CD4-positive, CD25-positive, alpha-beta regulatory T cell (primary cell): Measurements from ENCODE around the gene TMEM214. TPM values are rescaled to one million over a fixed set of nuclear protein-coding genes. Genes with fewer than 3 reads are reported as not detected.
A peak's percentile ranks its signal among the peaks of the same experiment; 100 is the strongest.

Experiments
- ATAC-seq, 2 donors: fragments of 150-1000 bp; cut with Tn5 transposase; one replicate each; pipeline ENCODE4 v1.10.0; 2021; ENCODE audit warnings: low read depth in 2 of 2, moderate number of reproducible peaks in 2 of 2, moderate library complexity in 1 of 2
- DNase-seq, 3 donors: peaks; one replicate each; pipeline versions ENCODE4 v3.0.0 to v3.0.0-alpha.2; 2012 to 2022; ENCODE audit warnings: mixed read lengths in 1 of 3
- H3K27ac ChIP-seq: one replicate; pipeline ENCODE4 v1.7.0; 2013; ENCODE audit warnings: mild to moderate bottlenecking, low read length; ENCODE audit not compliant: insufficient read depth, poor library complexity, severe bottlenecking
- H3K27me3 ChIP-seq: one replicate; pipeline ENCODE4 v1.7.0; 2013; ENCODE audit warnings: low read length; ENCODE audit not compliant: control insufficient read depth, insufficient read depth
- H3K36me3 ChIP-seq: one replicate; pipeline ENCODE4 v1.7.0; 2013; ENCODE audit warnings: mild to moderate bottlenecking, low read length, moderate library complexity; ENCODE audit not compliant: control insufficient read depth, insufficient read depth
- H3K4me1 ChIP-seq: 2 replicates; pipeline ENCODE4 v1.7.0; 2013; ENCODE audit warnings: mild to moderate bottlenecking, low read length; ENCODE audit not compliant: insufficient read depth, control insufficient read depth, poor library complexity, severe bottlenecking
- H3K4me3 ChIP-seq: one replicate; pipeline ENCODE4 v1.7.0; 2013; ENCODE audit warnings: low read depth, mild to moderate bottlenecking, low read length, moderate library complexity
- H3K9me3 ChIP-seq, 2 experiments: 1 replicate in 1 of 2; 2 replicates in 1 of 2; pipeline ENCODE4 v1.7.0; 2013; ENCODE audit warnings: low read length in 2 of 2, mild to moderate bottlenecking in 1 of 2, moderate library complexity in 1 of 2; ENCODE audit not compliant: control insufficient read depth in 2 of 2
- H3K27ac Mint-ChIP-seq, 3 donors: one replicate each; pipeline ENCODE4 v1.8.0; 2020 to 2022; ENCODE audit warnings: mild to moderate bottlenecking in 3 of 3, mixed read lengths in 3 of 3, moderate library complexity in 2 of 3
- H3K27me3 Mint-ChIP-seq: one replicate; pipeline ENCODE4 v1.8.0; 2022; ENCODE audit warnings: mild to moderate bottlenecking, mixed read lengths
- H3K36me3 Mint-ChIP-seq: one replicate; pipeline ENCODE4 v1.8.0; 2020; ENCODE audit warnings: mixed read lengths
- H3K4me1 Mint-ChIP-seq, 4 donors: one replicate each; pipeline ENCODE4 v1.8.0; 2020 to 2022; ENCODE audit warnings: mixed read lengths in 4 of 4, mild to moderate bottlenecking in 1 of 4
- H3K4me3 Mint-ChIP-seq, 4 donors: one replicate each; pipeline ENCODE4 v1.8.0; 2020 to 2022; ENCODE audit warnings: mild to moderate bottlenecking in 4 of 4, mixed read lengths in 4 of 4, moderate library complexity in 3 of 4
- H3K9me3 Mint-ChIP-seq, 7 donors: one replicate each; pipeline ENCODE4 v1.8.0; 2020 to 2022; ENCODE audit warnings: mixed read lengths in 7 of 7, mild to moderate bottlenecking in 3 of 7, moderate library complexity in 2 of 7
- polyA plus RNA-seq, 4 donors: library from polyadenylated mRNA; unstranded; fragments of 300-500 nt; fragmentation: Illumina TruSeq; gene quantifications; one replicate each; pipeline ENCODE4 v1.2.3, GENCODE V29; 2021
- total RNA-seq: library from RNA; stranded (reverse); gene quantifications from one replicate; pipeline ENCODE4 v1.2.3, GENCODE V29; 2022

The TMEM214 gene
- total and polyA plus RNA-seq, 5 donors from 2014 or later = 17.6 to 43.3 (median 20.3) TPM

DNA sequence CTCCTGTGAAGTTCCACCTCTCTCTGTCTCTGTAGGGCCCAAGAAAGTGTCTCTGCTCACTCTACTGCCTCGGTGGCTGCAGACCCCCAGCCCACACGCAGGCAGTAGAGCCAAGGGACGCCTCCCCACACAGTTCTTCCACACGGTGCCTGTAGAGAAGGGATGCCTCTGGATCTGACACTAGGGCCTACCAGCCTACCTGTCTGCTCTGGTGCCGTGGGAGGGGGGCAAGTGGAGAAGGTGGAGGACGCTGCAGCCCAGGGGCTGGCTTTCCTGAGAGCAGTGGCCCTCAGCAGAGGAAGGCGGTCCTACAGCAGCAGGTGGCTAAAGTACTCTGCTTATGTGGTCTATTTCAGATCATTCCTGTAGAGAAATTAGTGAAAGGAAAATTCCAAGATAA is 9.0 kb upstream of the TMEM214 start:
- no peaks in the 10 kb centered on the region for H3K9me3 ChIP-seq
- DNase-seq = no peak
- Mint-ChIP-seq H3K9me3 (no peaks in the 10 kb centered on the region), H3K4me3 (no peak overlapping the region), H3K36me3 (peaks cover 7% of the 10 kb centered on the region), H3K27me3 (no peaks in the 10 kb centered on the region), H3K27ac (no peak overlapping the region), H3K4me1 (no peaks in the 10 kb centered on the region)
- H3K27ac ChIP-seq = no peak overlapping the region
- no peak overlapping the region for H3K4me3 ChIP-seq
- H3K4me1 ChIP-seq = no peaks in the 10 kb centered on the region
- peaks cover 4% of the 10 kb centered on the region for H3K36me3 ChIP-seq
- H3K27me3 ChIP-seq = no peaks in the 10 kb centered on the region
- no peak for ATAC-seq

DNA sequence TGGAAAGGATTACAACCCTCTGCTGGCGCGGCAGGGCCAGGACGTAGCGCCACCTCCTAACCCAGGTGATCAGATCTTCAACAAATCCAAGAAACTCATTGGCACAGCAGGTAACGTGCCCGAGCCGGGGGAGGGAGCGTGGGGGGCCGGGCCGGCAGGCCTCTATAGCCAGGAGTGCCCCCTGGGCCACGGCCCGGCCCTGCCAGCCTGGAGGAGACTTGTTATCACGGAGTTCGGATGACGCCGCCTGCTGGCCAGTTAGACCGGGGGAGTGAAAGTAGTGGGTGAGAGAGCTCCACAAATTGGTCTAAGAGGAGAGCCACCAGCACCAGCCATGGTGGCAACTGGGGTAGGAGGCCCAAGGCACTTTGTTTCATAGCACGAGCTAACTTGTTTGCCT is 8.6 kb upstream of the TMEM214 start:
- H3K4me3 ChIP-seq = no peak overlapping the region
- Mint-ChIP-seq H3K4me3 (no peak overlapping the region), H3K36me3 (peaks cover 7% of the 10 kb centered on the region), H3K9me3 (no peaks in the 10 kb centered on the region), H3K27ac (no peak overlapping the region), H3K4me1 (peaks cover 0 to 1% (median under 1%) of the 10 kb centered on the region in 4 donors), H3K27me3 (no peaks in the 10 kb centered on the region)
- H3K27me3 ChIP-seq = no peaks in the 10 kb centered on the region
- H3K4me1 ChIP-seq = no peaks in the 10 kb centered on the region
- ATAC-seq = no peak
- no peak overlapping the region for H3K27ac ChIP-seq
- H3K9me3 ChIP-seq = no peaks in the 10 kb centered on the region
- peaks cover 4% of the 10 kb centered on the region for H3K36me3 ChIP-seq
- DNase-seq = no peak

DNA sequence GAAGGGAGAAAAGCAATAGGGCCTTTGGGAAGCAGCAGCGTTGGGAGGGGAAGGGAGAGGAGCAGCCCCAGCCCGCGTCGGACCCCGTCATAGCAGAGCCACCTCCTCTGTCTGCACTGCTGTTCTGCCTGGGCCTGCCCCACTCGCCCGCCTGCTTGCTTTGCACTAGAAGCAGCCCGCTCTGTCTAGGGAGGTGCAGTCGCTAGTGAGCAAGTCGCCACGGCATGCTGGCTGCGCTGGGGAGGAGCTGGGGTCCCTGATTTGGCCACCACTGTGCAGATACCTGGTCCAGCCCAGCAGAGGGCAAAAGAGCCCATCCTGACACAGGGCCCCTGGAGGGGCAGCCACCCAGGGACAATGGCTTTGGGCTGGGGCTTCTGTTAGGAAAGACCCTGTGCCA is 8.0 kb upstream of the TMEM214 start:
- Histone ChIP-seq H3K27me3 (no peaks in the 10 kb centered on the region), H3K4me3 (no peak overlapping the region), H3K9me3 (no peaks in the 10 kb centered on the region), H3K27ac (no peak overlapping the region), H3K36me3 (peaks cover 4% of the 10 kb centered on the region), H3K4me1 (no peaks in the 10 kb centered on the region)
- Mint-ChIP-seq H3K27ac (no peak overlapping the region), H3K4me3 (no peak overlapping the region), H3K4me1 (peaks cover 0 to 7% (median 5%) of the 10 kb centered on the region in 4 donors), H3K36me3 (peaks cover 10% of the 10 kb centered on the region), H3K27me3 (no peaks in the 10 kb centered on the region), H3K9me3 (no peaks in the 10 kb centered on the region)
- ATAC-seq = no peak
- DNase-seq = no peak

DNA sequence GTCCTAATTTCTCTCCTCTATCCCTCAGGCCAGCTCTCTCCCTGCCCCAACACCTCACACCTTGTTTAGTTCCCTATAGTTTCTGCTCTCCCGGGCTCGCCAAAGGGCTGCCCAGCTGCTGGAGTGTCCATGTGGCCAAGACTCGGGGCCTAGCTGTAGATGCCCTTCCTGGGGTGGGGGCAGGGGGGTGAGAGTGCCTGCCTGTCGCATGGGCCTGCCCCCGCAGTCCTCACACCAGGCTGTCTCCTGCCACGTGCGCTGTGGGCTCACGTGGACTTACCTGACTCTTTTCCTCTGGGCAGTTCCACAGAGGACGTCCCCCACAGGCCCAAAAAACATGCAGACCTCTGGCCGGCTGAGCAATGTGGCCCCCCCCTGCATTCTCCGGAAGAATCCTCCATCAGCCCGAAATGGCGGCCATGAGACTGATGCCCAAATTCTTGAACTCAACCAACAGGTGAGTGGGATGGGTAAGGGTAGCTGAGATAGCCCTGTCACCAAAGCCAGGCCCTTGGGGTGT is 7.4 kb upstream of the TMEM214 start:
- no peaks in the 10 kb centered on the region for H3K9me3 ChIP-seq
- no peak overlapping the region for H3K27ac ChIP-seq
- ATAC-seq = no peak

DNA sequence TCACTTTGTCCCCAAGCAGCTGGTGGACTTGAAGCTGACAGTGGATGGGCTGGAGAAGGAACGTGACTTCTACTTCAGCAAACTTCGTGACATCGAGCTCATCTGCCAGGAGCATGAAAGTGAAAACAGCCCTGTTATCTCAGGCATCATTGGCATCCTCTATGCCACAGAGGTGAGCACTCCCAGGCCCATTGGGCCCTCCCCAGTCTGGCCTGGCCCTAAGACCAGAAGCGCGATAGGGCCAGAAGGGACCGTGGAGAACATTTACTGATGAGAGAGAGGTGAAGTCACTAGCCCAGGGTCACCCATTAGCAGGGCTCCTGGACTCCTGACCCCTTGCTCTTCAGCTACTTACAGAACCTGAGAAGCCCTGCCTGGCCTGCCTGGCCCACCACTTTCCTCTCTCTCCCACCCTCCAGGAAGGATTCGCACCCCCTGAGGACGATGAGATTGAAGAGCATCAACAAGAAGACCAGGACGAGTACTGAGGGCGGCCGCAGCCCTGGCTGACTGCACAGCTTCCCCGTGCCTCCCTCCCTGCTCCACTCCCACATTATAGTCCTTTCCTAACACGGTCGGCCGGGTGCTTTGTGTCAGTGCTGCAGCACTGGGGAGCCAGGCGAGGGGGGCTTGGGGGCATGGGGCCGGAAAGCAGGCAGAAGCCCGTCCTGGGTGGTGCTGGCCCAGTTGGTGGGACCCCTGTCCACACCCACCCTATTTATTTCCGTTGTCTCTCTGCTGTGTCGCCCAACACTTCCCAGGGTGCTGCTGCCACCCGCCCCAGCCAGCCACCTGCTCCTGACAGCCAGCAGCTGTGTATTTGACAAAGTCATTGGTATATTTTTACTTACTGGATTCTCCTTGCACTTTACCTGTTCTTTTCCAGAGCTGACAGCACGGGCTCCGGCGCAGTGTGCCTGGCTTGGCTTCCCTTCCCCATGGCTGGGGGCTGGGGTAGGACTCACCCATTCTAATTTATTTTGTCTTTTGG is 6.6 kb upstream of the TMEM214 start:
- Mint-ChIP-seq H3K27ac (no peak overlapping the region), H3K27me3 (no peaks in the 10 kb centered on the region), H3K4me1 (peaks cover 5 to 16% (median 9%) of the 10 kb centered on the region in 4 donors), H3K9me3 (no peaks in the 10 kb centered on the region), H3K36me3 (peaks cover 16% of the 10 kb centered on the region), H3K4me3 (no peak overlapping the region)
- Histone ChIP-seq H3K4me1 (no peaks in the 10 kb centered on the region), H3K27me3 (no peaks in the 10 kb centered on the region), H3K4me3 (no peak overlapping the region), H3K9me3 (no peaks in the 10 kb centered on the region), H3K36me3 (peaks cover 4% of the 10 kb centered on the region), H3K27ac (no peak overlapping the region)
- no peak for DNase-seq
- no peak for ATAC-seq

More for the DNA sequence above, 7.4 kb upstream of the TMEM214 start:
- Histone ChIP-seq H3K4me3 (no peak overlapping the region), H3K36me3 (peaks cover 4% of the 10 kb centered on the region), H3K27me3 (no peaks in the 10 kb centered on the region), H3K4me1 (no peaks in the 10 kb centered on the region)
- peaks cover 15% of the 10 kb centered on the region for H3K36me3 Mint-ChIP-seq
- no peaks in the 10 kb centered on the region for H3K27me3 Mint-ChIP-seq
- no peak overlapping the region for H3K4me3 Mint-ChIP-seq
- no peaks in the 10 kb centered on the region for H3K9me3 Mint-ChIP-seq
- DNase-seq = no peak
- peaks cover 2 to 10% (median 7%) of the 10 kb centered on the region in 4 donors for H3K4me1 Mint-ChIP-seq
- H3K27ac Mint-ChIP-seq = no peak overlapping the region

DNA sequence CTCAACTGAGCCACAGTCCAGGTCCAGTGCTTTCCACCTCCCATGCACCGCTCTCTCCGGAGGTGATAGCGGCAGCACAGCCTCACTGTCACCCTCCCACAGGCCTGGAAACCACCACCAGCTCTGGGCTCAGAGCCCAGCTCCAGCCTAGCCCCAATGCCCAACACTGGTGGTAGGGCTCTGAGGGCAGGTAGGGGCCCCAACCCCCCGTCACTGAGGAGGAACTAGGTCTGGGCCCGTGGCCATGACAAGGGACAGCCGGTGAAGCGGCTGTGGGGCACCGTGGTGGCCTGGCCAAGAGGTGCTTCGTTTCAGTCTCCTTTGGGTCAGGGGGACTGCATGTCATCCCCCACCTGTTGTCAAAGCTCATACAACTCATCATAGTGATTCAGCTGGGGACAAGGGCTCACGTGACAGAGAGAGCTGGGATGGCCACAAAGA is 5.5 kb upstream of the TMEM214 start:
- H3K4me1 Mint-ChIP-seq = peaks cover 5 to 26% (median 17%) of the 10 kb centered on the region in 4 donors
- no peak overlapping the region for H3K4me3 Mint-ChIP-seq
- Histone ChIP-seq H3K27ac (no peak overlapping the region), H3K4me3 (no peak overlapping the region), H3K9me3 (no peaks in the 10 kb centered on the region), H3K4me1 (no peaks in the 10 kb centered on the region), H3K27me3 (no peaks in the 10 kb centered on the region), H3K36me3 (peaks cover 4% of the 10 kb centered on the region)
- ATAC-seq (no peak), DNase-seq (no peak)
- H3K27me3 Mint-ChIP-seq = no peaks in the 10 kb centered on the region
- no peaks in the 10 kb centered on the region for H3K9me3 Mint-ChIP-seq
- H3K27ac Mint-ChIP-seq = no peak overlapping the region
- H3K36me3 Mint-ChIP-seq = peaks cover 16% of the 10 kb centered on the region

DNA sequence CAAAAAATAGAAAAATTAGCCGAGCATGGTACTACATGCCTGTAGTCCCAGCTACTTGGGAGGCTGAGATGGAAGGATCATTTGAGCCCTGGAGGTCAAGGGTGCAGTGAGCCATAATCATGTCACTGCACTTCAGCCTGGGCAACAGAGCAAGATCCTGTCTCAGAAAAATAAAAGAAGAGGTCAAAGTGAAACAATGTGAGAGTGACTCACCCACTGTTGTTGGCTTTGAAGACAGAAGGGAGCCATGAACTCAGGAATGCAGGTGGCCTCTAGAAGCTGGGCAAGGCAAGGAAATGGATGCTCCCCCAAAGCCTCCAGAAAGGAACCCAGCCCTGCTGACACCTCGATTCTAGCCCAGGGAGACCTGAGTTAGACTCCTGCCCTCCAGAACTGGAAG is 3.7 kb upstream of the TMEM214 start:
- H3K27me3 ChIP-seq = no peaks in the 10 kb centered on the region
- ATAC-seq = no peak
- no peak for DNase-seq
- Mint-ChIP-seq H3K27ac (peak overlapping the region in 1 of 3 donors; percentile 45), H3K4me3 (peak overlapping the region in 1 of 4 donors; percentile 91), H3K9me3 (no peaks in the 10 kb centered on the region), H3K36me3 (peaks cover 9% of the 10 kb centered on the region), H3K4me1 (peaks cover 9 to 41% (median 26%) of the 10 kb centered on the region in 4 donors), H3K27me3 (no peaks in the 10 kb centered on the region)
- no peak overlapping the region for H3K4me3 ChIP-seq
- H3K9me3 ChIP-seq = no peaks in the 10 kb centered on the region
- peaks cover 10% of the 10 kb centered on the region for H3K4me1 ChIP-seq
- H3K36me3 ChIP-seq = peaks cover 4% of the 10 kb centered on the region
- no peak overlapping the region for H3K27ac ChIP-seq
